Sigmoid colon (tissue), 7 donors: ENCODE measurements around the gene LRRC46. TPM values are rescaled to one million over a fixed set of nuclear protein-coding genes. Genes with fewer than 3 reads are reported as not detected.

ENCODE experiments used
- DNase-seq: peaks from one replicate; pipeline ENCODE4 v3.0.0-alpha.2; 2019
- H3K27ac ChIP-seq, 4 donors: fragments of 200-600 bp; sonication (generic); one replicate each; pipeline ENCODE4 v1.5.1; 2016 to 2019; ENCODE audit warnings: mild to moderate bottlenecking in 1 of 4
- H3K27me3 ChIP-seq, 3 donors: fragments of 200-600 bp; sonication (generic); one replicate each; pipeline ENCODE4 v1.5.1; 2019; ENCODE audit warnings: mild to moderate bottlenecking in 1 of 3
- H3K36me3 ChIP-seq, 4 donors: fragments of 200-600 bp; sonication (generic); one replicate each; pipeline ENCODE4 v1.5.1; 2016 to 2019
- H3K4me1 ChIP-seq, 4 donors: fragments of 200-600 bp; sonication (generic); one replicate each; pipeline ENCODE4 v1.5.1; 2017 to 2019
- H3K4me3 ChIP-seq, 4 donors: fragments of 200-600 bp; sonication (generic); one replicate each; pipeline ENCODE4 v1.5.1; 2017 to 2019; ENCODE audit warnings: mild to moderate bottlenecking in 2 of 4, moderate library complexity in 1 of 4
- H3K9me3 ChIP-seq, 4 donors: fragments of 200-600 bp in 3 of 4; sonication (generic) in 3 of 4; one replicate each; pipeline versions ENCODE4 v1.5.1 to v1.6.1; 2013 to 2019
- EP300 ChIP-seq, 4 donors: sonication (generic); formaldehyde crosslinking; IDR thresholded peaks; one replicate each; pipeline ENCODE4 v1.6.1; 2017; ENCODE audit warnings: antibody characterized with exemption in 4 of 4
- POLR2A ChIP-seq, 2 donors: fragments of 450-650 bp; IDR thresholded peaks; one replicate each; pipeline ENCODE4 v1.6.1; 2016; ENCODE audit warnings: antibody characterized with exemption in 2 of 2, mild to moderate bottlenecking in 2 of 2, moderate library complexity in 2 of 2
- POLR2AphosphoS5 ChIP-seq, 4 donors: sonication (generic); formaldehyde crosslinking; IDR thresholded peaks; one replicate each; pipeline ENCODE4 v1.6.1; 2017; ENCODE audit warnings: antibody characterized with exemption in 4 of 4
- WGBS, 2 donors: extraction: QIAGEN DNeasy Blood & Tissue Kit; methylation state at CpG; one replicate each; pipeline ENCODE4 v1.1.7; 2013; 5-methylcytosine and 5-hydroxymethylcytosine counted together
- intact Hi-C: fragments of 100-400 bp; cut with DNase I; formaldehyde crosslinking; loops from one replicate; pipeline ENCODE4 v1.15.1; 2023
- polyA plus RNA-seq, 3 donors: library from polyadenylated mRNA; stranded (reverse); fragments of 200-250 nt; gene quantifications; one replicate each; pipeline ENCODE4 v1.2.3, GENCODE V29; 2013
- total RNA-seq, 4 donors: library from RNA; depleted of rRNA; stranded (reverse); fragments of >200 nt; gene quantifications; one replicate each; pipeline ENCODE4 v1.1.0, GENCODE V29; 2016
- TF ChIP-seq, protein P1 (sequence below), 4 experiments: fragments of 450-650 bp in 3 of 4; fragments of 200-600 bp in 1 of 4; IDR thresholded peaks; one replicate each; pipeline ENCODE4 v1.5.1; 2016 to 2019; ENCODE audit warnings: antibody characterized with exemption in 4 of 4, mild to moderate bottlenecking in 3 of 4, moderate library complexity in 2 of 4
- donor health status: healthy with polysubstance abuse.
- donor health status: Bipolar disorder and iron deficiency.
- donor health status: healthy.

The LRRC46 gene
- total and polyA plus RNA-seq, 7 donors = 0.28 to 0.48 (median 0.36) TPM; not detected in 4

DNA sequence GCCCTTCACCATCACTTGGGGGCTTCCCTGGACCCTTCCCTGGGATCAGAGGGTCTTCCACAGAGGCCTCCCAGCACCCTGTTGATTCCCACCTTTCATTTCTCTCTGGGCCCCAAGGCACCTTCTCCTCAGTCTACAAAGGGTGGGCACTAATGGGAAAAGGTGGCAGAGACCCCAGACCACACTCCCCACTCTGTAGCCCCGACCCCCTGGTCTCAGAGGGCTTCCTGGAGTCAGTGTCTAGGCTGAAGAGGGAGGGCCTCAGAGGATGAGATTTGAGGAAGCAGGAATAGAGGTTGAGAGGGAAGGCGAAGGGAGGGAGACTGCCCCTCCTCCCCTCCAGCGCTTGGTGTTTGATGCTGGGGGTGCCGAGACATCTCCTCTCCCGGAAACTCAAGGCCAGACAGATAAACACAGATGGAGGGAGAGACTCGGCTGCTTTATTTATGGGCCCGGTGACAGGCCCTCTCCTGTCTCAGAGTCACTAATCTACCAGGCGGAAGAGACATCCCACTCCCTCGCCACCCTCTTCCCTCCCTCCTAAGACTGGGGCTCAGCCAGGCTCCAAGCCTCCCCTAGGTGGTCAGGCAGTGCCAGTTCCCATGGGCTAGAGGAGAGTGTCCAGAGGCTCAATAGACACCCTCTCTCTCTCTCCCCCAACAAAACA lies 46.0 kb downstream of the LRRC46 start:
- no peaks in the 10 kb centered on the region for H3K9me3 ChIP-seq
- 60 to 80% methylated on average over 9 of the region's 9 CpGs for WGBS, 2 donors
- H3K4me3 ChIP-seq = no peak overlapping the region
- H3K36me3 ChIP-seq = no peaks in the 10 kb centered on the region
- H3K4me1 ChIP-seq = peaks cover 0 to 8% (median under 1%) of the 10 kb centered on the region in 4 donors
- H3K27me3 ChIP-seq = peaks cover 3 to 42% (median 29%) of the 10 kb centered on the region in 3 donors
- TF ChIP-seq POLR2A (IDR thresholded peaks at IDR 0.05) (no peak), EP300 (IDR thresholded peaks at IDR 0.05) (no peak), POLR2AphosphoS5 (IDR thresholded peaks at IDR 0.05) (no peak)
- TF ChIP-seq, protein P1, sequence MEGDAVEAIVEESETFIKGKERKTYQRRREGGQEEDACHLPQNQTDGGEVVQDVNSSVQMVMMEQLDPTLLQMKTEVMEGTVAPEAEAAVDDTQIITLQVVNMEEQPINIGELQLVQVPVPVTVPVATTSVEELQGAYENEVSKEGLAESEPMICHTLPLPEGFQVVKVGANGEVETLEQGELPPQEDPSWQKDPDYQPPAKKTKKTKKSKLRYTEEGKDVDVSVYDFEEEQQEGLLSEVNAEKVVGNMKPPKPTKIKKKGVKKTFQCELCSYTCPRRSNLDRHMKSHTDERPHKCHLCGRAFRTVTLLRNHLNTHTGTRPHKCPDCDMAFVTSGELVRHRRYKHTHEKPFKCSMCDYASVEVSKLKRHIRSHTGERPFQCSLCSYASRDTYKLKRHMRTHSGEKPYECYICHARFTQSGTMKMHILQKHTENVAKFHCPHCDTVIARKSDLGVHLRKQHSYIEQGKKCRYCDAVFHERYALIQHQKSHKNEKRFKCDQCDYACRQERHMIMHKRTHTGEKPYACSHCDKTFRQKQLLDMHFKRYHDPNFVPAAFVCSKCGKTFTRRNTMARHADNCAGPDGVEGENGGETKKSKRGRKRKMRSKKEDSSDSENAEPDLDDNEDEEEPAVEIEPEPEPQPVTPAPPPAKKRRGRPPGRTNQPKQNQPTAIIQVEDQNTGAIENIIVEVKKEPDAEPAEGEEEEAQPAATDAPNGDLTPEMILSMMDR (IDR thresholded peaks at IDR 0.05) = no peak
- intact Hi-C loops = no loop called here
- DNase-seq = no peak
- no peak overlapping the region for H3K27ac ChIP-seq

DNA sequence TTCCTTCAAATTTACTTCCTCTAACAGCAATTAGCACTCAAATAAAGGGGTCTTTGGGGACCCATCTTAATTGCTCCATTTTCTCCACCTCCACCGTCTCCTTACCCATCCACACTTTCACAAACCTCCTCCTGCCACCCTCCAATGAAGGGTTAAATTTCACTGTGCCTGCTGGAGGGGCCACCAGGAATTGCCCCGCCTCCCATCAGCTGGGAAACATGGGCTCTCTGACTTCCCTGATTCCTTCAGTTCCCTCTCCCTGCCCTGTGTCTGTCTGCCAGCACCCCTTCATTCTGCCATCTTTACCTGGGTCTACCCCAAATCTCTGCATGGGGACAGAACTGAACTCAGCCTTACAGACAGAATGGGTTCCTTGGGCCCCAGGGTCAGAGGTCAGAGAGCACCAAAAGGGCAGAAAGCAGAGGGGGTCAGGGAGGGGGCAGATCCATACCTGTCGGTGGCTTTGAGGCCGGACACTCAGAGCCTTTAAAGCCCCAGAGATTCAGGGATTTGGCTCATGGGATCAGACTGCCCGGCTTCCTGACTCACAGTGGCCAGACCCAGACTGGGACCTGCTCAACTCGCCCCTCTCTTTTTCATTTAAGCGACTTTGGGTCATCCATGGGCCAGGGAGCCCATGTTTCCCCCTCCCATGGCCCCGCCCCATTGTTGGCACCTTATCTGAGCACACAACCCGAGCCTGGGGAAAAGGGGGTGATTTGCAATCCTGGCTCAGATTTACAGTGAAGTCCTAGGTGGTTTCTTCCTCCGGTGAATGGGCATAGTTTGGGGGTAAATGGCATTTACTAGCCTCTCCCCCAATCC lies 46.9 kb downstream of the LRRC46 start:
- no peak overlapping the region for H3K4me3 ChIP-seq
- no peak overlapping the region for H3K27ac ChIP-seq
- no peak for DNase-seq
- WGBS, 2 donors = 76 to 79% methylated on average over 10 of the region's 10 CpGs
- intact Hi-C loops = no loop called here
- TF ChIP-seq EP300 (IDR thresholded peaks at IDR 0.05) = no peak
- no peak for TF ChIP-seq POLR2AphosphoS5 (IDR thresholded peaks at IDR 0.05)
- TF ChIP-seq POLR2A (IDR thresholded peaks at IDR 0.05) = no peak
- H3K4me1 ChIP-seq = peaks cover 0 to 8% (median 0%) of the 10 kb centered on the region in 4 donors
- no peaks in the 10 kb centered on the region for H3K36me3 ChIP-seq
- peaks cover 0 to 33% (median 23%) of the 10 kb centered on the region in 3 donors for H3K27me3 ChIP-seq
- H3K9me3 ChIP-seq = no peaks in the 10 kb centered on the region

DNA sequence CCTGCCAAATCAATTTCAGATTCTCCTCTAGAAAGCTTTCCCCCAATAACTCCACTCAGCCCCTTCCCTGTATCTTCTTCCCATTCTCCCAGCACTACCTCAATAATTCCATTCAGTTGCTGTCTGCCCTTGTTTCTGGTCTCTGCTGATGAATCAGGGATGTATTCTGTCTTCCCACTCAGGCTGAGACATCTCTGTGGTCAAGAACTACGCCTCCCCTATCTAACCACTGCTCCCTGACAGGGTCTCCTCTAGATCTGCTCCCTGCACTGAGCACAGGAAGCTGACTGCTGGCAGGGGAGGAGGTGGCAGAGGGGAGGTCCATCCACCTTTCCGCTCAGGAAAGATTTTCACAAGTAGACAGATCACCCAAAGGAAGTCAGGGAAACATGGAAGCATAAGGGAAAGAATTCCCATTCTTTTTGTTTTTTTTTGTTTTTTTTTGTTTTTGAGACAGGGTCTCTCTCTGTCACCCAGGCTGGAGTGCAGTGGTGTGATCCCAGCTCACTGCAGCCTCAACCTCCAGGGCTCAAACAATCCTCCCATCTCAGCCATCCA lies 47.6 kb downstream of the LRRC46 start:
- Histone ChIP-seq H3K4me1 (peaks cover 0 to 8% (median 0%) of the 10 kb centered on the region in 4 donors), H3K4me3 (no peak overlapping the region), H3K9me3 (no peaks in the 10 kb centered on the region), H3K27me3 (peaks cover 0 to 34% (median 21%) of the 10 kb centered on the region in 3 donors), H3K36me3 (no peaks in the 10 kb centered on the region), H3K27ac (no peak overlapping the region)
- TF ChIP-seq, protein P1 (IDR thresholded peaks at IDR 0.05) = no peak
- no peak for TF ChIP-seq POLR2AphosphoS5 (IDR thresholded peaks at IDR 0.05)
- no peak for DNase-seq
- intact Hi-C loops = no loop called here
- 67 to 86% methylated on average over 2 of the region's 2 CpGs for WGBS, 2 donors

DNA sequence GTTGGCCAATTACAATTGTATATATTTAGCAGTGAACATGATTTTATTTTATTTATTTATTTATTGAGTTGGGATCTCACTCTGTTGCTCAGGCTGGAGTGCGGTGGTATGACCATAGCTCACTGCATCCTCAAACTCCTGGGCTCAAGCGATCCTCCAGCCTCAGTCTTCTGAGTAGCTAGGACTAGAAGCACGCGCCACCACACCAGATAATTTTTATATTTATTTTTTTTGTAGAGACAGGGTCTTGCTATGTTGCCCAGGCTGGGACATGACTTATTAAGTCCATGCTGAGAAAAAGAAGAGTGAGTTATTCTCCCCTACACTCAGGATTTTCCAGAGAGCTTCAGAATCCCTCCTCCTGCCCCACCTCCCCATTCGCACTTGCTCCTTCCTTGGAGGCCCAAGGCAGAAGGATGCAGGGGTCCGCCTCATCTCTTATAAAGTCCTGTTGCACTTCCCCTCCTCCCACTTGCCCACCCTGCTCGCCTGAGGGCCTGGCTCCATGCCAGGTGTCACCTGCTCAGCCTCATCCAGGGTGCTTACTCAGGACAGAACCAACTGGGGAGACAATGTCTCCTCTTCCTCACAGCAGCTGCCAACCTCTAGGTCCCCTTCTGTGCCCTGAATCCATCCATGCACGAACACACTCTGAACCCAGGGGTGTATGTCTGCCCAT lies 48.4 kb downstream of the LRRC46 start:
- TF ChIP-seq EP300 (IDR thresholded peaks at IDR 0.05) = no peak
- TF ChIP-seq POLR2A (IDR thresholded peaks at IDR 0.05) = no peak
- Histone ChIP-seq H3K27me3 (peaks cover 0 to 33% (median 20%) of the 10 kb centered on the region in 3 donors), H3K36me3 (no peaks in the 10 kb centered on the region), H3K9me3 (no peaks in the 10 kb centered on the region), H3K4me3 (no peak overlapping the region), H3K4me1 (peaks cover 0 to 8% (median 0%) of the 10 kb centered on the region in 4 donors), H3K27ac (no peak overlapping the region)
- intact Hi-C loops = no loop called here
- 83 to 86% methylated on average over 8 of the region's 8 CpGs for WGBS, 2 donors
- no peak for DNase-seq

DNA sequence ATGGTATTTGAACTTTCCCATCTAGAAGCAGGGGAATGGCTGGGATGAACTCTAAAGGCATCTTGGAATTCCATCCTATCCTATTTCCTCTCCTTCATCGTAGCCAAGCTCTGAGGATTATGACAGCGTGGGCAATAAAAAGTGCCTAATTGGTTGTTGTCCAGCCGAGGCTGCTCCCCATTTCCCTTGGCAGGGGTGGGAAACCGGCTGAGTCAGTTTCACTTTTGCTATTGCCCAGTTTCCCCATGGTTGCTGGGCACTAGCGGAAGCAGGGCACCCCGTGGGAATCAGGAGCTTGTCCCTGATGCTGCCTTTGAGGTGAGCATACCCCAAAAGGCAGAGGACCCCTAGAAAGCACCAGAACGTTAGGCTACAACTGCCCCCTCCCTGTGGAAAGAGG lies 50.8 kb downstream of the LRRC46 start:
- intact Hi-C loops = no loop called here
- 6 to 28% methylated on average over 7 of the region's 7 CpGs for WGBS, 2 donors
- Histone ChIP-seq H3K9me3 (no peaks in the 10 kb centered on the region), H3K36me3 (no peaks in the 10 kb centered on the region), H3K27me3 (peaks cover 0 to 18% (median 7%) of the 10 kb centered on the region in 3 donors), H3K4me3 (peak overlapping the region in 2 of 4 donors; percentile 10 to 19), H3K27ac (peak overlapping the region in 2 of 4 donors; percentile 25 to 40), H3K4me1 (peaks cover 0 to 8% (median 0%) of the 10 kb centered on the region in 4 donors)
- TF ChIP-seq EP300 (IDR thresholded peaks at IDR 0.05) = no peak
- no peak for TF ChIP-seq POLR2A (IDR thresholded peaks at IDR 0.05)
- TF ChIP-seq, protein P1 (IDR thresholded peaks at IDR 0.05) = no peak
- DNase-seq = no peak
